Inflammatory macrophage (primary cell): Measurements from ENCODE around the gene CD200R1L.
A peak's percentile ranks its signal among the peaks of the same experiment; 100 is the strongest.

Experiments
- DNase-seq, 2 donors: peaks; one replicate each; pipeline ENCODE4 v3.0.0-alpha.2; 2020 to 2022

CD200R1L gene

GRCh38 chr3:112786881-112787579 lies 59.6 kb downstream of the CD200R1L start:
- no peak for DNase-seq

GRCh38 chr3:112786002-112786590 lies 60.6 kb downstream of the CD200R1L start:
- DNase-seq, result no peak

- no peak for DNase-seq
Observed at GRCh38 chr3:112785321-112786001, 61.2 kb downstream of the CD200R1L start.

- DNase-seq, result peak in 1 of 2 donors; percentile 45
Observed at GRCh38 chr3:112782491-112782890, 64.2 kb downstream of the CD200R1L start.

- no peak for DNase-seq
Observed at GRCh38 chr3:112781599-112781998, 65.1 kb downstream of the CD200R1L start.

GRCh38 chr3:112779558-112780480 lies 66.8 kb downstream of the CD200R1L start:
- peak in 1 of 2 donors; percentile 41 for DNase-seq

GRCh38 chr3:112779011-112779410 lies 67.7 kb downstream of the CD200R1L start:
- DNase-seq, result no peak

- peak in 1 of 2 donors; percentile 55 for DNase-seq
Observed at GRCh38 chr3:112778353-112778948, 68.2 kb downstream of the CD200R1L start.

- peak in 1 of 2 donors; percentile 33 for DNase-seq
Observed at GRCh38 chr3:112777811-112778210, 68.9 kb downstream of the CD200R1L start.

- DNase-seq, result no peak
Observed at GRCh38 chr3:112776836-112777235, 69.8 kb downstream of the CD200R1L start.

- peak; percentile 30 to 64 for DNase-seq
Observed at GRCh38 chr3:112776000-112776399, 70.7 kb downstream of the CD200R1L start.

- DNase-seq, result no peak
Observed at GRCh38 chr3:112775011-112775742, 71.5 kb downstream of the CD200R1L start.

GRCh38 chr3:112774293-112774926 lies 72.3 kb downstream of the CD200R1L start:
- DNase-seq, result no peak

- peak in 1 of 2 donors; percentile 2 for DNase-seq
Observed at GRCh38 chr3:112773864-112774263, 72.8 kb downstream of the CD200R1L start.

- DNase-seq, result no peak
Observed at GRCh38 chr3:112770951-112771350, 75.7 kb downstream of the CD200R1L start.

GRCh38 chr3:112770032-112770626 lies 76.5 kb downstream of the CD200R1L start:
- DNase-seq, result peak; percentile 74 to 92

- no peak for DNase-seq
Observed at GRCh38 chr3:112769286-112769978, 77.2 kb downstream of the CD200R1L start.

GRCh38 chr3:112767777-112768176 lies 78.9 kb downstream of the CD200R1L start:
- no peak for DNase-seq

GRCh38 chr3:112767177-112767576 lies 79.5 kb downstream of the CD200R1L start:
- peak; percentile 86 to 89 for DNase-seq
